GM11168 (cell line): Measurements from ENCODE around the gene PSD4.

ENCODE experiments used
- in situ Hi-C: fragments of 300-500 bp; cut with MboI; formaldehyde crosslinking; loops from one replicate; pipeline ENCODE4 v1.12.0; 2022; ENCODE audit warnings: low sequenced_read_pairs; ENCODE audit not compliant: unreplicated experiment

Gene PSD4

DNA sequence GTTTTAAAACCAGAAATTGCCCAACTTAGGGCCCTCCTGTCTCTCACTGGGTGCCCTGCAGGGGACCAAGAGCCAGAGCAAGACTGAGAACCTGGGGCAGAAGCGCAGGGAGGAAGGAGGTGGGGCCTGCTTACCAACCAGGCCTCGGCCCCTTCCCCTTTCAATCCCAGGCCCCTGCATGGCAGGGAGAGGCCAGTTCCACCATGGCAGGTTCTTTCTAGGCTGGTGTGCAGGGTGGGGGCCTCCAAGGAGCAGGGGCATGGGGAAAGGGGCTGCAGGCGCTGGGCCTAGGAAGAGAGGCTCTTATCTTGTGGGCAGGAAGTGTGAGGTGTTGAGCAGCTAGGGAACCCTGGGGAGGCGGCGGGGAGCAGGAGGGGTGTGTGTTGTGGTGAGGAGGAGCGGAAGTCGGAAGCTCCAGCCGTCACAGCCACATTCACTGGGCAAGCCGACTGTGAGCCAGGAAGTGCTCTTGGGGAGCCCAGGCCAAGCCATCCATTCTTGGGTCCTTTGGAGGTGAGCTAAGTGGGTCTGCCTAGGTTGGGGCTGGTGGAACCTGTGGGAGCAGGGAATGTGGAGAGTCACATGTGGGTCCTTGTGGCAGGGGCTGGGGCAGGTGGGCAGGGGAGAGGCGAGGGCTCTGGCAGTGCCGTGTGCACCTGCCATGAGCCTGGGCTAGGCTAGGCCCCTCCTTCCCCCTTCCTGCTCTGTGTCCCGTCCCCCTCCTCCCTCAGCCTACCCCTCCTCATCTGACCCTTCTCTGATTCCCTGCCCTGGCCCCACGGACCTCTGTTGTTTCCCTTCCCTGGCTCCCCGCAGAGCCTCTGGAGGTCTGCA lies at the start of gene PSD4:
PSD4 (plus strand) TSS at position 430 of the 834 bp plus-strand sequence. CDS start 8,486 bp downstream, outside the sequence.
- in situ Hi-C loops, result no loop called here

DNA sequence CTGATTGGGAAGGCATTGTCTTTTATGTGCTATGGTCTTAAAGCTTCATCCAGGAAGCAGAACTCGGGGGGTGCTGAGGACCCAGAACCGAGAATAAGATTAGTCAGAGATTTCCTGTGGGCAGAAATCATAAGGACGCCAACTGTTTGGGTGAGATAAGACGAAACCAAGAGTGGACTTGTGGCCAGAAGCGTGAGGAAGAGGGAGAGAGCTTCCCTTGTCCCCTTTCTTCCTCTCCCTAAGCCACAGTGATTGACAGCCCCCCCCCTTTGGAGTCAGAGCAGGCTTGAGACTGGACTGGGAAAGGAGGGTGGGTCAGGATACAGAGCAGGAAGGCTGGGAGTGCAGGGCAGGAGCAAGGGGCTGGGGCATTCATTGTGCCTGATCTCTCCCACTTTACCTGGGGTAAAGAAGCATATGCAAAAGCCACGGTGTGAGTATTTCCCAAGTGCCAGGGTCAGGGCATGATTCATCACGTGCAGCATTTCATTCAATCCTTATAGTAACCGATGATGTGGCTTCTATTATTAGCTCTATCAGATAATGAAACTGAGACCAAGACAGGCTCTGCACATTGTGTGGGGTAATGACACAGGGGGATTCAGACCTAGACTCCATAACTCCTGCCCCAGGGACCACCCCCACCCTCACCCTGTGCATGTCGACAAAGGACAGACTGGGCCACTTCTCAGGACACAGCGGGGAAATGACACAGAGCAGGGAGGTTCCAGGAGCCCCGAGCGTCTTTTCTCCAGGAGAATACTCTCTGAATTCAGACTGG lies 49.4 kb upstream of the PSD4 start:
- in situ Hi-C loops, result no loop called here

DNA sequence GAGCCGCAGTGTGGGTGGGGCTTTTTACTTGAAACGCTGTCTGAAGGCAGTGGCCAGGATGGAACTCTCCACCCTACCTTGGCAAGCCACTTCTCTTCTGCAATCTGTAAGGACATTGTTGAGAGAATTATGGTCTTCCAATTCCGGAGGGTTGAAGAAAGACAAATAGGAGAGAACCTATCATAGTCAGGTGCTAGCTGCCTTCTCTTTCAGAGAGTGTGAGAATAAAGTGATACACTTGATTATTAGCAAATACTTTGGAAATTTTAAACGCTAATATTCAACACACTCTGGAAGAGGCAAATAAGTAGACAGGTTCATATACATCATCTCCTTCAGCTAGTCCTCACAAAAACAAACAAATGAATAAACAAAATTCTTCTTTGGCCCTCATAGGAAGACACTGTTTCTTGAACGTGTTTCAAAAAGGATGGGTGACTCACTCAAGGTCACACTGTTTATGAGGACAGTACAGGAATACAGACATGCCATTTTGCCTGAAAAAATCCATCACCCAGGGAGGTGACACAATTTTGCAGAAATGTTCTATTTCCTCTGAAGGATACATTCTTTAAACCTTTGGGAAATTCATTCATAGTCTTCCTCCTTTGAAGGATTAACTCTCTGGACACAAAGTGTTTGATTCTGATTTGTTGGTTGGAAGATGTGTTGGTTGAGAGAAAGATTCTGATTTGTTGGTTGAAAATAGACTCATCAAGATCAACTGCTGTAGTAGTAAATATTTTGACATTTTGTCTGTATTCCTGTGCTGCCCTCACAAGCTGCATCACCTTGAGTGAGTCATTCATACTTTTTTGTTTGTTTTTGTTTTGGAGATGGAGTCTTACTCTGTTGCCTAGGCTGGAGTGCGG lies 48.6 kb upstream of the PSD4 start:
- in situ Hi-C loops, result no loop called here

DNA sequence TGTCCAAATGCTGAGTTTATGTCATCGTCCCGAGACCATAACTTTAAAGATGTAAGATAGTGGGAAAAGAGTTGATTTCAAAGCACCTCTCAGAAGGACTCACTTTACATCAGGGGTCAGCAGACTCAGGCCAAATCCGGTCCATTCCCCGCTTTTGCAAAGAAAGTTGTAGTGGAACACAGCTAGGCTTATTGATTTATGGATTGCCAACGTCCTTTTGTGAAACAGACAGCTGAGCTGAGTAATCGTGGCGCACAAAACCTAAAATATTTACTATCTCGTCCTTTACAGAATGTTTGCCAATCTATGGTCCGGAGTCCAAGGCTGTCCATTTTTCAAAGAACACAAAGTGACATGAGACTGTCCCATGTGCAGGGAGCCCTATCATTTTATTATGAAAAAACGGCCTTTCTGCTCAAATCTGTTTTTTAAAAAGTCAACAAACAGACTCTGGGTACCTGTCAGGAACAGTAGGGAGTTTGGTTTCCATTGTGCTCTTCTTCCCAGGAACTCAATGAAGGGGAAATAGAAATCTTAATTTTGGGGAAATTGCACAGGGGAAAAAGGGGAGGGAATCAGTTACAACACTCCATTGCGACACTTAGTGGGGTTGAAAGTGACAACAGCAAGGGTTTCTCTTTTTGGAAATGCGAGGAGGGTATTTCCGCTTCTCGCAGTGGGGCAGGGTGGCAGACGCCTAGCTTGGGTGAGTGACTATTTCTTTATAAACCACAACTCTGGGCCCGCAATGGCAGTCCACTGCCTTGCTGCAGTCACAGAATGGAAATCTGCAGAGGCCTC lies 46.7 kb upstream of the PSD4 start, which contains the start of gene IL1RN:
IL1RN (plus strand) TSS at position 754 of the 801 bp plus-strand sequence; CDS start at position 781, 27 bp downstream.
- in situ Hi-C loops, result no loop called here

DNA sequence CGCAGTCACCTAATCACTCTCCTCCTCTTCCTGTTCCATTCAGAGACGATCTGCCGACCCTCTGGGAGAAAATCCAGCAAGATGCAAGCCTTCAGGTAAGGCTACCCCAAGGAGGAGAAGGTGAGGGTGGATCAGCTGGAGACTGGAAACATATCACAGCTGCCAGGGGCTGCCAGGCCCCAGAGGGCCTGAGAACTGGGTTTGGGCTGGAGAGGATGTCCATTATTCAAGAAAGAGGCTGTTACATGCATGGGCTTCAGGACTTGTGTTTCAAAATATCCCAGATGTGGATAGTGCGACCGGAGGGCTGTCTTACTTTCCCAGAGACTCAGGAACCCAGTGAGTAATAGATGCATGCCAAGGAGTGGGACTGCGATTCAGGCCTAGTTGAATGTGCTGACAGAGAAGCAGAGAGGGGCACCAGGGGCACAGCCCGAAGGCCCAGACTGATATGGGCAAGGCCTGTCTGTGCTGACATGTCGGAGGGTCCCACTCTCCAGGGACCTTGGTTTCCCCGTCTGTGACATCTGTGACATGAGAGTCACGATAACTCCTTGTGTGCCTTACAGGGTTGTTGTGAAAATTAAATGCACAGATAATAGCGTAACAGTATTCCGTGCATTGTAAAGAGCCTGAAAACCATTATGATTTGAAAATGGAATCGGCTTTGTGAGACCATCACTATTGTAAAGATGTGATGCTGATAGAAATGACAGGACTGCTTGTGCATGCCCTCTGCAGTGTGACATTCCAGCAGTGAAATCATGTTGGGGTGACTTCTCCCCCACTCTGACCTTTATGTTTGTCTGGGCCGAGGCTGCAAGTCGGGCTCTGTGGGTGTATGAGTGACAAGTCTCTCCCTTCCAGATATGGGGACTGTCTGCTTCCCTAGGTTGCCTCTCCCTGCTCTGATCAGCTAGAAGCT lies 45.9 kb upstream of the PSD4 start:
- in situ Hi-C loops, result no loop called here

DNA sequence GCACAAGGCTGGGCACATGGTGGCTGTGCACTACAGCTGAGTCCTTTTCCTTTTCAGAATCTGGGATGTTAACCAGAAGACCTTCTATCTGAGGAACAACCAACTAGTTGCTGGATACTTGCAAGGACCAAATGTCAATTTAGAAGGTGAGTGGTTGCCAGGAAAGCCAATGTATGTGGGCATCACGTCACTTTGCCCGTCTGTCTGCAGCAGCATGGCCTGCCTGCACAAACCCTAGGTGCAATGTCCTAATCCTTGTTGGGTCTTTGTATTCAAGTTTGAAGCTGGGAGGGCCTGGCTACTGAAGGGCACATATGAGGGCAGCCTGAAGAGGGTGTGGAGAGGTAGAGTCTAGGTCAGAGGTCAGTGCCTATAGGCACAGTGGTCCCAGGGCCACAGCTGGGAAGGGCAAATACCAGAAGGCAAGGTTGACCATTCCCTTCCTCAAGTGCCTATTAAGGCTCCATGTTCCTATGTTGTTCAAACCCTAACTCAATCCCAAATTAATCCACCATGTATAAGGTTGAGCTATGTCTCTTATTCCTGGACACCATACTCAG lies 44.2 kb upstream of the PSD4 start:
- in situ Hi-C loops, result no loop called here

DNA sequence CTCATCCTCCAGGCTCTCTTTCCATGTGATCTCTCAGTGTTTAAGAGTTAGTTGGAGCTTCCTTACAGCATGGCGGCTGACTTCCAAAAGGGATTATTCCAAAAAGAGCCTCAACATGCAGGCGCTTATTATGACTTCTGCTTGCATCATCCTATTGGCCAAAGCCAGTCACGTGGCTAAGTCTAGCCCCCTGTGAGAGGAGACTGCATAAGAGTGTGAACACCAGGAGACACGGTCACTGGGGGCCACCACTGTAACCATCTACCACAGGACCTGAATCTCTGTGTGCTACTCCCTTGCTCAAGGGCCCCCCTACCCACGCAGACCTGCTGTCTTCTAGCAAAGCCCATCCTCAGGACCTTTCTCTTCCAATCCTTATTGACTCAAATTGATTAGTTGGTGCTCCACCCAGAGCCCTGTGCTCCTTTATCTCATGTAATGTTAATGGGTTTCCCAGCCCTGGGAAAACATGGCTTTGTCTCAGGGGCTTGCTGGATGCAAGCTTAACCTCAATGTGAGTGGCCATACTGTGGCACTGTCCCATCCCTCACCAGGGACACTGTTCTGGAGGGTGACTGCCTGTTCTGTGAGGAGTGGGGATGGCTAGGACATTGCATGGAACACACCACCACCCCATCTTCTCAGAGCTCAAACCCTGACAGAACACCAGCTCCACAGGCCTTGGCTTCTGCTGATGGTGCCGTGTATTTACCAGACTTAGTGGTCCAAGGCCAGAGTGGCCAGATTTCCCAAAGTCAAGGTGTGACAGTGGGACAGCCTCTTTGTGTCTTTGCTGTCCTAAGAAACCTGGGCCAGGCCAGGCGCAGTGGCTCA lies 42.2 kb upstream of the PSD4 start:
- in situ Hi-C loops, result no loop called here

DNA sequence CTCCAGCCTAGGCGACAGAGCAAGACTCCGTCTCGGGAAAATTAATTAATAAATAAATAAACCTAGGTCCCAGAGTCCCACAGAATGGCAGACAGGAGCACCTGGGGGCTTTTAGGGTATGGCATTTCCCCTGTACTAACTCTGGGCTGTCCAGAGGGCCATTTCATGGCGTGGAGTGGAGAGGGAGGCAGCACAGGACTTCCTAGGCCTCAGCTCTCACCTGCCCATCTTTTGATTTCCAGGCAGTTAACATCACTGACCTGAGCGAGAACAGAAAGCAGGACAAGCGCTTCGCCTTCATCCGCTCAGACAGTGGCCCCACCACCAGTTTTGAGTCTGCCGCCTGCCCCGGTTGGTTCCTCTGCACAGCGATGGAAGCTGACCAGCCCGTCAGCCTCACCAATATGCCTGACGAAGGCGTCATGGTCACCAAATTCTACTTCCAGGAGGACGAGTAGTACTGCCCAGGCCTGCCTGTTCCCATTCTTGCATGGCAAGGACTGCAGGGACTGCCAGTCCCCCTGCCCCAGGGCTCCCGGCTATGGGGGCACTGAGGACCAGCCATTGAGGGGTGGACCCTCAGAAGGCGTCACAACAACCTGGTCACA lies 41.3 kb upstream of the PSD4 start:
- in situ Hi-C loops, result no loop called here

DNA sequence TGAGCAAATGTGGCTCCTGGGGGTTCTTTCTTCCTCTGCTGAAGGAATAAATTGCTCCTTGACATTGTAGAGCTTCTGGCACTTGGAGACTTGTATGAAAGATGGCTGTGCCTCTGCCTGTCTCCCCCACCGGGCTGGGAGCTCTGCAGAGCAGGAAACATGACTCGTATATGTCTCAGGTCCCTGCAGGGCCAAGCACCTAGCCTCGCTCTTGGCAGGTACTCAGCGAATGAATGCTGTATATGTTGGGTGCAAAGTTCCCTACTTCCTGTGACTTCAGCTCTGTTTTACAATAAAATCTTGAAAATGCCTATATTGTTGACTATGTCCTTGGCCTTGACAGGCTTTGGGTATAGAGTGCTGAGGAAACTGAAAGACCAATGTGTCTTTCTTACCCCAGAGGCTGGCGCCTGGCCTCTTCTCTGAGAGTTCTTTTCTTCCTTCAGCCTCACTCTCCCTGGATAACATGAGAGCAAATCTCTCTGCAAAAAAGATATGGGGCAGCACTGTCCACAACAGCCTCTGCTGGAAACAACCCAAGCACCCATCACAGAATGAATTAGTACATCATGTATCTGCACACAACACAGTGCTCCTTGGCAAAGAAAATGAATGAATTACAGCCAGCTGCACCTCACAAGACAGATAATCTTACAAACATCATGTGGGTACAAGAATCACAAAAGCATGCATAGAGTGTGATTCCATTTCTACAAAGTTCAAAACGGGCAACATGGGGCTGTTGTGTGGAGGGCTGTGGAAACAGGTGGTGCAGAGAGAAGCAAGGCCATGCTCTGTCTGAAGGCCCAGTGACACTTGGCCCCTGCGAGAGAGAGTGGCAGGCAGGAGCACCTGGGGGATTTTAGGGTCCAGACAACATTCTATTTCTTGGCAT lies 39.8 kb upstream of the PSD4 start:
- in situ Hi-C loops, result no loop called here

DNA sequence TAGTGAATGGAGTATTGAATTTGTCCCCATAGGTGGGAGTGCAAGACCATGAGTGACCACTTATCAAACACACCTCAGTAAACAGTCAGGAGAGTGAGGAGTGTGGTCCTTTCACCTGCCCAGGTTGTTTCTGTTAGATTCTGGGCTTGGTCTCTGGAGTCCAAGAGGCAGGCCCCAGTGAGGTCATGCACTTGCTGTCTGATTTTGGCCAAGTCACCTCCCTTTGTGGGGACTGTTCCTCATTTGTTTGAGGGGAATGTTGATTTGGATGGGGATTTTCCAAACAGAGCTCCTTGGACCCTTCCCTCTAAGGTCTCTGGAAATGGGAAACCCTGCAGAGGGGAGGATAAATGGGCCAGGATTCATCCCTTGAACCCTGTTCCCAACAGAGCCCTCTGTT lies 39.1 kb upstream of the PSD4 start:
- in situ Hi-C loops, result no loop called here

DNA sequence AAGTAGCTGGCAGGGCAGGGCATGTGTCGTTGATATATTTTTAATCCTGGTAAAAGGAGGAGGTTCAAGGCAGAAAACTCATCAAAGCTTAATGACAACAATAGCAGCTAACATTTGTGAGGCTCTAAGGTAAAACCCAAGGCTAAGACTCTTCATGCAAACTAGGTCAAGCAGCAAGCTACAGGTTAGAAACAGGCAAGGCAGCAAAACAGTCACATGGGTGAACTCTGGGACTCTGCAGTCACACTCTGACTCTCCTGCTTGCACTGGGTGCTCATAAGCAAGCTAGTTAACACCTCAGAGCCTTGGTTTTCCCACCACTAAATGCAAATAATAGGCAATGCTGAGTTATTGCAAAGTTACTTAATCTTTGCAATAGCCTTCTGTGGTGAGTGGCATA lies 38.5 kb upstream of the PSD4 start:
- in situ Hi-C loops, result no loop called here

DNA sequence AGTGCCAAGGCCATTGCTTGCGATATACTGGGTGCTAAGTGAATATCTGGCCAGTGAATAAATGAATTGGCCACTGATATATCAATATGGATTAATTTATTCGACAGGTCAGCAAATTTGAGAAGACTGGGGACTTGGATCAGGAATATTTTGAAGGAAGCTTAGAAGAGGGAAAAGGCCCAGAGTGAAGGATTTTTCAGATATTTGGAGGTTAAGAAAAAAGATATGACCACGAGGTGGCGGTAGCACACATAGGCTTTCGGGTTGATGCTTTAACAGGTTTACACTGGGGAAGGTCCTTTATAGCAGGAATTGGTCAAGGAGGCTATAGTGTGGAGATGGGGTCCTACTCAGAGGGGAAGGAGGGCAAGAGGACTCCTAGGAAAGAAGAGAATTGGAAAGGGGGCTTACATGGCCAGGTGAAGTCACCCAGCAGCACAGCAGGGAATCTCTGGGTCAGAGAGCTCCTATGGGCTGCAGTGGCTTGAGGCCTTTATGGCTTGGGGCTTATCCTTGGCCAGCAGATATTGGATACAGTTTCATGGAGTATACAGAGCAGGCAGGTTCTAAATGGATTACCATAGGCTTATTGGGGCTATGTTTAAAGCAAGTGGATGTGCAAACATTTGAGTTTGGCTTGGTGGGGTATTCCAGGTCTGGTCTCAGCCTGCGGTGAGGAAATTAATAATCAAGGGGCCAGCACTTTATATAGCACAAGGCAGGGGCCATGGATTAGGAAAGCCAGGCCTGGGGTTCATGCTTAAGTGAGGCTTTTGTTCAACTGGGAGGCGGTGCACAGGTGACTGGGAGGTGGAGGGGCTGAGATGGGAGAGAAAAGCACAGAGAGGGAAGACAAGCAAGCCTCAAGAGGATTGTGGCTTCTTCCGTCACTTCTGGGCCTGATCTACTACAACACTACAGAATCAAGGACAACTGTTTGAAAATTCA lies 36.7 kb upstream of the PSD4 start:
- in situ Hi-C loops, result no loop called here

DNA sequence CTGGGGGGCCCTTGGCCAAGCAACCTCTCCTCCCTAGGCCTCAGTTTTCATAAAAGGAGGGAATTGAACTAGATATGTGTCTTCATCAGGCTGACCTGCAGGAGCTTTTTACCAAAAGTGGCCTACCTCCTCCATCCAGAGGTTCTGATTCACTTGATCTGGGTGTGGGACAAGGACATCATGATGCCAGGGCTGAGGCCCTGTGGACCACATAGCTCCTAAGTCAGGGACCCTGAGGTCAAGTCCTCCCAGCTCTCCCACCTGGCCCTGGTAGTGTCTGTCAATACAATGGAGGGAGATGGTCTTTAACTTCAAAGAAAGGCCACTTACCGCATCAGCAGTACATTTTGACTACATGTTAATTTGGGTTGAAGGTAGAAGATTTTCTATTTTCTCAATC lies 35.9 kb upstream of the PSD4 start:
- in situ Hi-C loops, result no loop called here

DNA sequence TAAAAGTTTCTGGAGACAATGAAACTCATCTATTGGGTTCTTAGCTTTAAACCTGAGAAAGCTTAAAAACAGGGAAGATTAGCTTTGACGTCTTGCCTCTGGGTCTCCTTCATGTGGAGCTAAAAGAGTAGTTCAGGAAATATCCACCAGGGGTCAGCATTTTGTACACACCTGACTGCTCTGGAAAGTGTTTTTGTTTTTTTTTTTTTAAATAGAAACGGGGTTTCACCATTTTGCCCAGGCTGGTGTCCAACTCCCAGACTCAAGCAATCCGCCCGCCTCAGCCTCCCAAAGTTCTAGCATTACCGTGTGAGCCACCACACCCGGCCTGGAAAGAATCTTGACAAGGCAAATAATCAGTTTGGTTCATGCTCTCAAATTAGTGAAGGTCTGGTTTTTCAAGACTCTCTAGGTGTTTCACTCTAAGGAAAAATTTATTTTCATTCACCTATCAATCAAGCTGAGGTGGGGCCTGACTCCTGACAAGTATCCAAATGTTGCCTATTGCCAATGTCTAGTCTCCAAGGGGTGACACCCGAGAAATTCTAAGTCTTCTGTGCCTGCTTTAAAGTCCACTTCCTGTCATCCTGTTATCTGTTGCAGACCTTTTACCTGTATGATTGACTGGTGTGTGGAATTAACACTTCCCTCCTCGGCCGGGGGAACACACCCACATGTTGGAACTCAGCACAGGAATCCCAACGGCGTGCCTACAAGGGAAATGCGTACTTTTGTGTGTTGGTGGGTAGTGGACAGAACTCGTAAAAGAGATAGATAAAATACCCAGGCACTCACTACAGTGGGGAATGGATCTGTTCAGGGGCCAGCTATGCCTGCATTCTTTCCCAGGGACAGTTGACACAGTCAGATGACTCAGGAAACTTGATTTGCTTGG lies 35.1 kb upstream of the PSD4 start:
- in situ Hi-C loops, result no loop called here
